Breast epithelium (tissue), 3 donors: ENCODE measurements around the gene KIAA0825.

Source experiments
- CTCF ChIP-seq, 3 donors: fragments of 450-650 bp; IDR thresholded peaks; one replicate each; pipeline ENCODE4 v1.5.1; 2016 to 2017; ENCODE audit warnings: antibody characterized with exemption in 3 of 3, mild to moderate bottlenecking in 3 of 3, moderate library complexity in 3 of 3
- POLR2AphosphoS5 ChIP-seq, 3 donors: sonication (generic); formaldehyde crosslinking; IDR thresholded peaks; one replicate each; pipeline ENCODE4 v1.6.1; 2017; ENCODE audit warnings: antibody characterized with exemption in 3 of 3

GRCh38 chr5:94181895-94182294 lies 436.5 kb downstream of the KIAA0825 start:
- TF ChIP-seq CTCF (IDR thresholded peaks at IDR 0.05) (no peak), POLR2AphosphoS5 (IDR thresholded peaks at IDR 0.05) (no peak)
